C4-2B (cell line): ENCODE data around the gene NSUN4.
"Not testable (repeated sequence)": the region's sequence is repeated elsewhere in the genome, so short reads cannot be mapped to it uniquely, and the experiment has no call there.

Source experiments
- CTCF ChIP-seq: fragments of 450-650 bp; conservative IDR thresholded peaks from 2 replicates; pipeline ENCODE4 v1.5.1; 2017; ENCODE audit warnings: mild to moderate bottlenecking
- ZFX ChIP-seq: fragments of 450-650 bp; IDR thresholded peaks from 2 replicates; pipeline ENCODE4 v1.6.1; 2017

DNA sequence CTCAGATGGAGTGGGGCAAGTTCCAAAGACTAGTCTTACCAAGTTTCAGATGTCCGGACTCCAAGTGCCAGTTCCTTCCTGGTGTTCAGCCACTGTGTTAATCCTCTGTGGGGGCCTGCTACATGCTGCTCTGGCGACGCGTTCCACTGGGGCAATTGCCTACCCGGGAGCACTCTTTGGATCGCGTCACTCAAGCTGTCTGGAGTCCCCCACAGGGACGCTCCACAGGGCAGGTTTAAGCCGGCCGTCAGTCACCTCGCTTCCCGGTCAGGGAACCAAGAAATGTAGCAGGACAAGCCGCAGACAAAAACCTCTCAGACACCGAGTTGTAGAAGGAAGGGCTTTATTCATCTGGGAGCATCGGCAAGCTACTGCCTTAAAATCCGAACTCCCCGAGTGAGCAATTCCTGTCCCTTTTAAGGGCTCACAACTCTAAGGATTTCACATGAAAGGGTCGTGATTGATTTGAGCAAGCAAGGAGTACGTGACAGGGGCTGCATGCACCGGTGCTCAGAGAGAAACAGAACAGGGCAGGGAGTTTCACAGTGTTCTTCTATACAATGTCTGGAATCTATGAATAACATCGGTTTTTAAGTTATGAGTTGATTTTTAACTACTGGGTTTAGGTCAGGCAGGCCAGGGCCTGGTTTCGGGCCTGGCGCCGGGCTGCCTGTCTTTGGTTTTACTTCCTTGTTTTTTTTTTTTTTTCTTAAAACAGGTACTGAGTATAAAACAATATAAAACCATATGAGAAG, 8.6 kb upstream of the NSUN4 start:
- not testable (repeated sequence) for TF ChIP-seq CTCF, ZFX
